Skeletal muscle cell (primary cell): ENCODE measurements around the gene BFSP1.

Experiments used
- DNase-seq: peaks from one replicate; pipeline ENCODE4 v3.0.0-alpha.2; 2010; ENCODE audit warnings: low read depth
- H3K4me3 ChIP-seq: 2 replicates; pipeline ENCODE4 v1.5.1; 2011; ENCODE audit warnings: low read depth, mild to moderate bottlenecking, control low read depth, low read length, moderate library complexity

The BFSP1 gene

DNA sequence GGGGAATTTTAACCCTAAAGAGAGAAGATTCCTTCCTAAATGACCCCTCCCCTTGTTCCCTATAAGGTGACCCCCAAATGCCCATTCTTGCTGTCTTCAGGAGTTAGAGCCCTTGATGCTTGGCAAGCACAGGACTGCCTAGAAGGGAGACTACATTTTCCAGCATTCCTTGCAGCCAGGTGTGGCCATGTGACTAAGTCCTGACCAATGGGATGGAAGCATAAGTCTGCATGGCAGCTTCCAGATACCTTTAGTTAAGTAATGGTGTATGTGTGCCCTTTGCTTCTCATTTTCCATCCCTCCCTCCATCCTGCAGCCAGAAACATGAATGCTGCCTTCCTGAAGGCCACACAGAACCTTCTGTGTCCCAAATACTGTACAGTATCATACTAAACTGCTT lies 5.5 kb downstream of the BFSP1 start:
- DNase-seq = no peak
- H3K4me3 ChIP-seq = no peak overlapping the region

GRCh38 chr20:17525132-17525531 lies 6.0 kb downstream of the BFSP1 start:
- DNase-seq = no peak
- H3K4me3 ChIP-seq = no peak overlapping the region

DNA sequence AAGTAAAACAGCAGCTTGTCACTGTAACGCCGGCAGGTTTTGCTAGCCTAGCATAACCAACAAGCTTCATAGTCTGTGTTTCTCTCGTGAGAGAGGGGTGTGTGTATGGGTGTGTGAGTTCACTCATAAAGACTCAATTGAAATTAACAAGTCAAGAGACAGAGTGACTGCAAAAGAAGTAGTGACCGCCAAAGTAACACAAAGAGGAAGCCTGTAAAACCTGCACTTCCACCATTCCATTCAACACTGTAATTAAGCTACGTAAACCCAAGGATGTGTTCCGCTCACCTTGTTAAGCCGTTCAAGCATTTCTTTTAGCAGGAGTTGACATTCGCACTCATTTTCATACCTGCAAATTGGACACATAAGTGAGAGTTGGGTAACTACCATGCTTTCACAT lies 6.6 kb downstream of the BFSP1 start:
- H3K4me3 ChIP-seq = no peak overlapping the region
- no peak for DNase-seq

DNA sequence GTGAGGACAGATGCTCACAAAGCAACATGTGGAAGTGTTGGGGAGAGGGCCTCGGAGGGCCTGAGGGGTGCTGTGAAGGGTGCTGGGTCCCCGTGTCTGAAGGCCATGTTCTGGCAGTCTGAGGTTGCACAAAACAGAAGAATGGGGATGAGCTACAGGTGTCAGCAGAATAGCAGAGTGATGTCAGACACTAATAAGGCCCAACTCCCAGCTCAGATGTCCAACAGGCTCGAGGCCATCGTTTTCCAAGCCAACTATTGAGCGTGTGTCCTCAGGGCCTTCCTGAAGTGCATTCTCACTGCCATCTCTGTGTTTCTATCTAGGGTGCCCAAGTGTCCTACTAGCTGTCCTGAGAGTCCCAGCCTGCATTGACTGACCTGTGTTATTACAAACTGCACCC lies 7.9 kb downstream of the BFSP1 start:
- no peak for DNase-seq
- H3K4me3 ChIP-seq = no peak overlapping the region

- no peak for DNase-seq
- no peak overlapping the region for H3K4me3 ChIP-seq
These were observed 8.7 kb downstream of the BFSP1 start for GRCh38 chr20:17522528-17522927.

- no peak for DNase-seq
- H3K4me3 ChIP-seq = no peak overlapping the region
These were observed 10.6 kb downstream of the BFSP1 start for GRCh38 chr20:17520583-17520982.

DNA sequence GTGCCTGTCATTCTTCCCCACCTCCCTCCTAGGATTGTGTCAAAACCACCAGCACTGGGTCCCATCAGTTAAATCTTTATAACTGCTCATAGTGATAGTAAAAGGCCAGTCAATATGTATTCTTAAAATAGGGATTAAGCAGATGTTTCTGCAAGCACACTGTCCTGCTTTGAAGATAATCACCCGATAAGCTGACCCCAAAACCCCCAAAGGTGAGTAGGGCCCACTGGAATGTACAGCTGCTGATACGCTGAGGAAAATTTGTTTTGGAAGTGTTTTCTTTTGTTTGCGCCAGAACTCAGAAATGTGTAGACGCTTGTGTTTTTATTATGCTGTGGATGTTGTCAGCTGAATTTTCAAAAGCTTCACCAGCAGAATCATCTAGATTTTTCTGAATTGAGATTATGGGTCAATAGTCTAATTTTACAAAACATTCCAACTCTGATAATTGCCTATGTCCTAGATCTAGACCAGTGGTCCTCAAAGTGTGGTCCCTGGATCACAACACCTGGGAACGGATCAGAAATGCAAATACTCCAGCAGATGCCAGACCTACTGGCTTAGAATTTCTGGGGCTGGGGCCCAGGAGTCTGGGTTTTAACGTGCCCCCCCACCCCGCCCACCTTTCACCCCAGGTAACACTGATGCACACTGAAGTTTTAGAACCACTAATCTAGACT lies 11.4 kb downstream of the BFSP1 start:
- DNase-seq = no peak
- H3K4me3 ChIP-seq = no peak overlapping the region

- H3K4me3 ChIP-seq = no peak overlapping the region
- DNase-seq = no peak
These were observed 12.7 kb downstream of the BFSP1 start for GRCh38 chr20:17518339-17519052.

DNA sequence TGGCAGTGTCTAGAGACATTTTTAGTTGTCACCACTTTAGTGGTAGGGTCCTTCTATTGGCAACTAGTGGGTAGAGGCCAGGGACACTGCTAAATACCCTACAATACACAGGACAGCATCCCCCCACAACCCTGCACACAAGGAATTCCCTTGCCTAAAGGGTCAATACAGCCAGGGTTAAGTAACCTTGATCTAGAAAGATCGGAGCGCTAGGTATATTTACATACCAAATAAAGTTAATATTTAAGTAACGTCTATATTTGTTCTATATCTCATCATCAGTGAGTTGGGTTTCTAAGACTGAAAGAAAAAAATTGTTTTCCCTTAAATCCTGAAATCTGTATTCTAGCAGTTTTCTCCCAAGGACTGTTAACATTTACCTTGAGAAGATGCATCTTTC lies 16.1 kb downstream of the BFSP1 start:
- H3K4me3 ChIP-seq = no peak overlapping the region
- no peak for DNase-seq

DNA sequence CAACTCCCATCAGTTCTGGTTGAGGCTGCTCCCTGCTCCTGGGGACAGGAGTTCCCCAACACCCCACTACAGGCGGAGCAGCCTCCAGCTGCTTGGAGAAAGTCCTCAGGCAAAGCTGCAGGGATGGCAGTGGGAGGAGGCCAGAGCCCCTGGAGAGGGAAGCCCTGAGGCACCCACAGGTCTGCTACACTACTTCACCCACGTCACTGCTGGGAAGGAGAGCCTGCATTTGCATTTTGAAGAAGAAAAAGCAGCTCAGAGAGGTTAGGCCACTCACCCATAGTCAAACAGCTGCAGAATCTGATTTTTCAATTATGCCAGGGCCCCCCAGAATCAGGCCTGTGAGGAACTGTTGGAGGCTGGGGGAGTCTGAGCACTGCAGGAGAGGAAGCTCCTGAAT lies 17.2 kb downstream of the BFSP1 start:
- no peak overlapping the region for H3K4me3 ChIP-seq
- no peak for DNase-seq

DNA sequence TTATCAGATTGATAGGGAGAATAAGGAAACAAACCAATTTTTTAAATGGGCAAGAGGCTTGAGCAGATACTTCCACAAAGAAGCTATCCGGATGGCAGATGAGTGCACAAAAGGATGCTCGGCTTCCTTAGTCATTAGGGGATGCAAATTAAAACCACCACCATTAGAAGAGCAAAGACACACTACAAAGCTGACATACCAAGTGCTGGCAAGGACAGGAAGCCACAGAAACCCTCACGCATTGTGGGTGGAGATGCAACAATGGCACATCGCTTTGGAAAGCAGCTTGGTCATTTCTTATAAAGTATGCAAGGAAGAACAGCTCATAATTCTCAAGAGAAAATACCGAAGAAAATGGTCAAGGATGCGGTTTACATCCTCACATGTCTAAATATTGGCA lies 19.8 kb downstream of the BFSP1 start:
- no peak for DNase-seq
- no peak overlapping the region for H3K4me3 ChIP-seq

- DNase-seq = no peak
- no peak overlapping the region for H3K4me3 ChIP-seq
These were observed 20.6 kb downstream of the BFSP1 start for GRCh38 chr20:17510548-17510947.

GRCh38 chr20:17508756-17509155 lies 22.4 kb downstream of the BFSP1 start:
- no peak for DNase-seq
- H3K4me3 ChIP-seq = no peak overlapping the region

GRCh38 chr20:17507531-17507930 lies 23.6 kb downstream of the BFSP1 start:
- no peak for DNase-seq
- no peak overlapping the region for H3K4me3 ChIP-seq

GRCh38 chr20:17507032-17507431 lies 24.1 kb downstream of the BFSP1 start:
- no peak overlapping the region for H3K4me3 ChIP-seq
- no peak for DNase-seq

GRCh38 chr20:17505636-17506517 lies 25.3 kb downstream of the BFSP1 start:
- DNase-seq = no peak
- H3K4me3 ChIP-seq = no peak overlapping the region

DNA sequence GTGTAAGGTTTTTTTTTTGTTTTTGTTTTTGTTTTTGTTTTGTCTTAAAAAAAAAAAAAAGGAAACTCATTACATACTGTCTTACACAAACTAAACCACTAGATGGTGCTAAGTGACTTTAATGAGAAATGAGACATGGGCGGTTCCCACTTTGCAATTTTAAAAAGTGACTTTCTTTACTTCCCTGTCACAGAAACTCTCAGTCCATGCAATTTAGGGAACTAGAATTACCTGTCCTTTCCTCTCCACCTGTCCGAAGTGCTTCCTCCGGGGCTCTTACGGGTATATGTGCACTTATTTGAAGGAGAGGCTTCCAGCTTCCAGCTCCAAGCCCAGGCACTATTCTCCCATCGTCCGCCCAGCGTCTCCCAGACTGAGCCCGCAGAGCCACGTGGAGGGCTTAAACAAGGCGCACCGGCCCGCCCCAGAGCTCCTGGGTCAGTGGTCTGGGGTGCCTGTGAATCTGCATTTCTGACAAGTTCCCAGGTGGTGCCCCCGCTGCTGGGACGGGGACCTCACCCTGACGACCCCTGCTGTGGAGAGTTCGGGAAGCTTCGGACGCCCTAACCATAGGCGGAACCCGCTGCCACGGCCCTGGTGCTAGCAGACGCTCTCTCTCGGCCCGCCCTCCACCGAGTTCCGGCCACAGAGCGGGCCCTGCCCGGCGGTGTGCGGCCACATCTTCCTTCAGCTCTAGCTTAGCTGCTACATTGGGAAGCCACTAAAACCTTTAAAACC lies 26.1 kb downstream of the BFSP1 start:
- no peak for DNase-seq
- H3K4me3 ChIP-seq = peak overlapping the region; percentile 43

GRCh38 chr20:17504066-17504897 lies 26.9 kb downstream of the BFSP1 start:
- H3K4me3 ChIP-seq = peak overlapping the region; percentile 43
- DNase-seq = no peak
